ENCODE results near the gene CDK14.

The CDK14 gene

DNA sequence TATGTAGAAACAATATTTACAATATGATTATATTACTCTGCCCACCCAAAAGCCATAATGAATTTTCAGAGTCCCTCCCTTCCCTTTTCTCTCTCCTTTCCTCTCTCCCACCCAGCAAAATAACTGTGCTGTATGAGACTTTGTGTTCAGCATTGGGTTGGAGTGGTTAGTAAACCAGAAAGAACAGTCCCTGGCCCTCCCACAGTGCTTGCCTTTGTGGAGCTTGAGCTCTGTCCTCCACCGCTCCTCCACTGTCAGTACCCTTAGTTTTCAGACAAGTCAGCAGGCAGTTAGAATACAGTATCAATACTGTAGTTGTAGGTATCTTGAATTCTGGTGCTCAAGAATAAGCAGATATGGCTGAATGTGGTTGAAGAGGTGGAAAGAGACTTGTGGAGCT lies 92.7 kb downstream of the CDK14 start:
- DNase-seq: no peak

DNA sequence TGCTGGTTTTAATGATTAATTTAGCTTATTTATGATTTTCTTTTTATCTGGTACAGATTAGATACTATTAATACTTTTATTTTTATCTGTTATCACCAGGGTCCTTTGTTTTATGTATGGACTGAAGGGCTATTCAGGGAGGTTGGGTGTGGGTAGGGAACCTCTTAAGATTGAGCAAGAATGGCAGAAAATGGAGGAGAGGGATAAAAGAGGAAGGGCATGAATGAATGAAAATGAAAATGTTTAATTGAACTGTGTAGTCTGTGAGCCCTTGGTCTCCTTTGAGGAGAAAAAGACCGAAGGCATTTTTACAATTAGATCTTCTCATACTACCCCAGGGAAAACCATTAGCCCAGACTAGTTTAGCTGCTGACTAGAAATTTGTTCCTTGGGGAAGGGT lies 93.1 kb downstream of the CDK14 start:
- DNase-seq: peak in 3 of 4 experiments; percentile 5 to 33 (median 16)

DNA sequence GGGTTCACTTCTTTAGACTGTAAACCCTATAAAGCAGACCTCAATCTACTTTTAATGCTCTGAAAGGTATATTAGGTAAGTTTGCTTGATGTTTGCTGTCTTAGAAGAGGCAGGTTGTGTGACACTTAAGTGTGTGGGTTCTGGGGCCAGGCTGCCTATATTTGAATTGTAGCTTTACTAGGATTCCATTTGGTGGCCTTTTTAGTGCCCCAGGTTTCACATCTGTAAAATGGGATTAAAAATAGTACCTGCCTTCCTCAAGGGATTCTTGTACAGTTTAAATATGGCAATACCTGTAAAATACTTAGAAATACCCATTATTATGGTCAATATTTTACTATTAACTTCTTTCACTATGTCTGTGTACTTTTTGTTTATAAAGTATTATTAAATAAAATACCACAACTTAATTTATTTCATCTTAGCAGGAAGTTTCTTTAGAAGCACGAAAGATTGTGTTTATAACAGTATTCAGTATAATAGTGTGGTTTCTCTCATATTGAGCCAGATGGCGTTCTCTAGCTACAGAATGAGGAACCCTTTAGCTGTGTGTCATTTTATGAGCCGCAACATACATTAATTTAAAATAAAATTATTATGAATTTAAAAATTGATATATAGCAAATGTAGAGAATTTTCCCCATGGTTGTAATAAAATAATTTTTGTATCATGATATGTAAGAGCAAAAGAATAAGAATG lies 94.2 kb downstream of the CDK14 start:
- no peak for DNase-seq

DNA sequence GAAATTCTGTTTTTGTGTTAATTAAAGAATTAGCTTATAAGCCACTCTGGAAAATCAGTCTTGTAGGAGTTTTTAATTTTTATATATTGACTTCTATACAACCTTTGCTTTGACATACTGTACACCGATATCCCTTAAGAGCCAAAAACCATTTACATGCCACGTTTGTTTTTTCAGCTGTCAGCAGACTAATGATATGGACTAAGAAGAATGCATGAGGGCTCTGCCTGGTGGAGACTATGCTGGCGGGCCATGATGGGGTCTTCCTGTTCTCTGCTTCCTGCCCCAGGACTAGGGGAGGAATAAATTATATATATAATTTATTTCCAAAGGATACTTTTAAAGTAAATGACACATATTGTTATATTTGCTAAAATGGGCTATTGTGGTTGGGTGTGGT lies 96.3 kb downstream of the CDK14 start:
- DNase-seq: no peak

DNA sequence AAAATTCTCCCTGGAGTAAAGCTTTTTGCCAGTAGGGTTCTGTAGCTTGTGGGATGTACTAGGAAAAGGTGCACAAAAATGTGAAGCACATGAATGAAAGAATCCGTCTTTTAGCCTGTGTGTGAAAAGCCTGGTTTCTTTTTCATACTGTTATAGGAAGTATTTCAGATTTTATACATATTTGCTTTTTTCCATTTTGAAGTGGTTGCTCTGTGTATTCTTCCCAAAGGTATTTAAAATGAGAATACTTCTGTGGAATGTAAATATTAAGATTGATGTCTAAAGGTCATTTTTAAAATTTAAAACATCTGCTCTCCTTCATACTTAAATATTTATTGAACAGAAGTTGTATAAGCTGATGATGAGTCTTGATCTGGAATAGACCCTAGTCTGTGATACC lies 96.8 kb downstream of the CDK14 start:
- no peak for DNase-seq

DNA sequence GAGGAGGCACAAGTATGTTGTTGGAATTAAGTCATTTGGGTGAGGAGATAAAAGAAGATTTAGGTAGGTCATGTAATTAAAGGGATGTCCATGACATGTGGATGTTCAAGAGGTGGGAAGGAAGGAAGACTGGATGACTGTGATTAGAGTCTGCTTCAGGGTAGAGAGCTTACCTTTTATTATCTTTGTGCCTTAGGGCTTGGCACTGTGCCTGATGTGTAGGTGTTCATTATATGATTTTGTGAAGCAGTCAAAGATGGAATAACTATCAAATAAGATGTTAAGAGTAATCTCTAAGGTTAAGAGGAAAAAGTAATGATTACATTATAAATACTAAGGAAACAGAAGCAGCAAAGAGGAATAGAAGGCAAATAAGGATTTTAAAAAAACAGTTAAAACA lies 97.8 kb downstream of the CDK14 start:
- no peak for DNase-seq

DNA sequence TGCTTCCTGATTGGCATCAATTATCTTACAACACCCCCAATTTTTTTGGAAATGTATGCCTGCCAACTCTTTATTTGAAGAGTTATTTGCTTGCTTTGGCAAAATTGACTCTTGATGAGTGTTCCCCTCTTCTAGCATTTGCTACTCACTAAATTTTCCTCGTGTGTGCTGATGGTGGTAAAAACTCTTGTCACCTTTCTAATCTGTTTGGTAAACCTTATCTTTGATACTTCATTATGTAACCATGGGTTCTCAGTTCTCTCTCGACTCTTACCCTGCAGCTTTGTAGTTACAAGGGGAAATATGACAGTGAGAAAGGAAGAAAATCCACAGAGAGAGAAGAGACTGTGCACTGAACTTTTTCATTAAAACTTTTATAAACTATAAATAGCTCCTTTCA lies 102.5 kb downstream of the CDK14 start:
- DNase-seq: no peak

DNA sequence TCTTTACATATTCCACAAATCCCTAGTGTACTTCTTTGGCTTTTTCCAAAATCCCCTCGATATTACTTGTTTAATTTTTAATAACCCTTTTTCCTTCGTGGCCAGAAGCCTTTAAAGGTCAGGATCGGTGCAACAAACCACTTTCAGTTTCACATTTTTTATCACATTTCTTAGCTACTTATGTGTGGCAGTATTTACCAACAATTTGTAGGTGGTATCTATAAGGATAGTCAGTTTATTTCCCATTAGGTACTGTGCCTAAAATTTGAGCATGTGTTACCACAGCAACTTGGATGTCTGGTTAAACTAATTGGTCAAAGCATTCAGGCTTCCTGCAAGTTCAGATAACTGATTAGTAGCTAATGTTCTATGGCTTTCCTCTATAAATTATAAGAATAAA lies 104.9 kb downstream of the CDK14 start:
- peak in 1 of 4 experiments; percentile 7 for DNase-seq

DNA sequence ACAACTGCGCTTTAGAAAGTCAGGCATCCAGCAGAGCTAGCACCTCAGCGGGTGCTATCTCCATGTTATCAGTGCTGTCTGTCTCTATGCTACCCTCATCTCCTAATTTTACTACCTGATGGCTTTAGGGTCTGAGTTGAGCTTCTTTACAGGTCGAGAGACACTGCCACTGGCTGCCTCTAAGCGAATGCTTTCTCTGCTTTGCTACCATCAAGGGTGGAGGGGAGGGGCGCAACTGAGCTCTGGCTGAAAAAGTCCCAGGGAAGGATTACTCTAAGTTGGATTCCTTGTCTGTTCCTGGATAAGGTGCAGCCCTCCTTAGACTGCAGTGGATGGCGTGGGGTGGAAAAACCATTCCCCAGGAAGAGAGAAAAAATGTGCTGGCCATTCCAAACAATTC lies 105.7 kb downstream of the CDK14 start:
- DNase-seq: no peak

DNA sequence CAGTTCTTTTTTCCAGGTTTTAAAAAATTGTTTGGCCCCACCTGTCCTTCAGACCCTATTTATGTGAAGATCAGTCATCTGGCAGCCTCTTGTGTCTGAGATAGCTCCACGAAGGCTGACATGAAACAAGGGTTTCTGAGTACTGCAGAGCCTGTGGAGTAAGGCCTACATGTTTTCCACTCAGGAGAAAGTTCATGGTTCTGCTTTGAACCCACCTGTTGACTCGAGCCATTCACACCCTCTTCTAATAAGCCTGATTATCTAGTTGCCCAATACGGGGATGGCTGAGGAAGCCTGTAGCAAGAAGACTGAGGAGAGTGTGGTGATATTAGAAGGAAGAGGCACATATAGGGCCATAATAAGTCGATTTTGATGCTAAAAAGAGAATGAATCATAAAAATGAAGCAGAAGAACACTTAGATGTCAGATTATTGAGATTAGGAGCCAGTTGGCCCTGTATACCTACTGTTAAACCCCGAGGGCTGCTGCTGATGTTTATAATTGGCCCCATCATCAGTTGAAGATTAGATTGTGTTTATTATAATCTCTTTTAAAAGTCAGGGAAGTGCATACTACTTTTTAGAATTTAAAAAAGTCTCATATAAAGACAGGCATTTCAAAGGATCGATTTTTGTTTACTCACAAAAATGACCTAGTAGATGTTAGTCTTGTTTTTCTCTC lies 109.4 kb downstream of the CDK14 start:
- DNase-seq: no peak

DNA sequence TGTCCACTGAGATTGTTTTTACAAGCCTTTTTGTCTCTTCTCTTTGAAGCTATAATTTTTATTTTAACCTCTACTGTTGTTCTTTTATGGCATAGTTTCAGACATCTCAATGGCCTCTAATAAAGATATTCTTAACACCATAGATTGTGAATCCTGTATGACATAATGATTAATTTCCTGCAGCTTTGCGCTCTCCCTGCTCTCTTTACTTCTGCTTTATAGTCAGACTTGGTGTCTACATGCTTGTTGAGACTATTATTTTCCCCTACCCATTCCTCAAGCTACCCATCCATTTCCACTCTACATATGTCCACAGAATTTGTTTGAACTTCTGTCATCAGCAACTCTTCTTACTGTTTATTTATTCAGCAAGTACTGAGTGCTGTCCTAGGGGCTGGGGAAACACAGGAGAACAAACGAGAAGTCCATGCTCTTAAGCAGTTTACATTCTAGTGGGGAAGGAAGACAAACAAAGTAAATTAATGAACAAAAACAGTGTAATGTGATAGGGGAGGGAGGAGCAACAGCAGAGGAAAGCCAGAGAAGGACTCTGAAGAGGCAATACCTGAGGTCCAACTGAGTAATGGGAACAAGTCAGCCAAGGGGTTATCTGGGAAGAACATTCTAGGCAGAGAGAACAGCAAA lies 110.1 kb downstream of the CDK14 start:
- DNase-seq: peak in 2 of 4 experiments; percentile 25 to 26

DNA sequence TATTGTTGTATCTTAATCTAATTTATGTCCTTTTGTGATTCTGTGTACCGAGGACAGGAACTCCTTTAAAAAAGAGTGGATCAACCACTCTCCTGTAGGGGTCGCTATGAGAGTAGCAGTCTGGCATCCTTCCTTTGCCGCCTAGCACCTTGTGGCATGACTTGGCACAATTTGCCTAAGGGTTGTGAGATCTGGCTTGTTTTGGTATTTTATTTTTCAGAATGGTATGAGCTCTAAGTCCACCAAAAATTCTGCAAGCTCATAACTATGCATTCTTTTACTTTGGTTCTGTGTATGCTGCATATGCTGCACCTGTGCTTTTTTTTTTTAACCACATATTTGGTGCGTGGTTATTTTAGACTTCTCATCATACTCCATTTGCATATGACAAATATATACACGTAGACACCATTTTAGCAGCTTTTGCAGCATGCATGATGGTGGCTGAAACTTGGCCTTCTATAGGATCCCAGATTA lies 112.8 kb downstream of the CDK14 start:
- DNase-seq: peak in 3 of 4 experiments; percentile 12 to 25 (median 15)

DNA sequence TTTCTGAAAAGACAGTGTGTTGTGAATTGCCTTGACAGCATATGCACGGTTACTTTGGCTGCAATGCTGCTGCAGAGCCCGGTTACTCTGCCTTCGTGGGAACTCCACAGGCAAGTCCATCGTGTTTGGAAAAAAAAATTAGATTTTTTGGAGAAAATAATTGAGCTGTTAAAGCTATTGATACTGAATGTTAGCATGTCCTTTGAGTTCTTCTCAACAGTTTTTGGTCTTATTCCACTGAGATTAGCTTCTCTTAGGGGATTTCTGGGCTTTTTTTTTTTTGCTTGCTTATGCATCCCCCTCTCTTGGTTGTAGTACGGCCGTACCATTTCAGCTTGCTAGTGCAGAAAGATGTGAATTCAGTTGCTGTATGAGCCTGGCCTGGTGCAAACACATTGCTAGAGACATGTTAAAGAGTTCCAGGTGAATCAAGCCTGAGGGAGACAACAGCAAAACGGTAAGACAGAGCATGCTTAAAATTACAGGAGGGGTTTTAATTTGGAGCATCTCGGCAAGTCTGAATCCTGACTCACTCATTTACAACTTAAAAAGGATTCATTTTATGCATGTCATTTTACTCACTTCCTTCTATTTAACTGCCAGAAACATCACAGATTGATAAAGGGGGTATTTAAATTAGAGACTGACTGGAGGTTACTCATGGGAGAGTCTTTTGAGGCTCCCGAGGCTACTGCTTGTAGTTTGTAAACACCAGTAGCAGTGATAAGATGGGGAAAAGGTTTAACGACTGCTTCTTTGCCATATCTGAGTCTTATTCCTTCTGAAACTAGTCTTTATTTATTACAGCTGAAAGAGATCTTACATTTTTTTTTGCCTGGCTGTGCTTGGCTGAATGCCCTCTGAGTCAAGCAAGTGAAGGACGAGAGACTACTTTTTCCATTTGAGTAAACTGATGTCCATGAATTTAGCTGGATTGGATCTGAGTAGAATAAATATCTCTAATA lies 113.7 kb downstream of the CDK14 start:
- no peak for DNase-seq

DNA sequence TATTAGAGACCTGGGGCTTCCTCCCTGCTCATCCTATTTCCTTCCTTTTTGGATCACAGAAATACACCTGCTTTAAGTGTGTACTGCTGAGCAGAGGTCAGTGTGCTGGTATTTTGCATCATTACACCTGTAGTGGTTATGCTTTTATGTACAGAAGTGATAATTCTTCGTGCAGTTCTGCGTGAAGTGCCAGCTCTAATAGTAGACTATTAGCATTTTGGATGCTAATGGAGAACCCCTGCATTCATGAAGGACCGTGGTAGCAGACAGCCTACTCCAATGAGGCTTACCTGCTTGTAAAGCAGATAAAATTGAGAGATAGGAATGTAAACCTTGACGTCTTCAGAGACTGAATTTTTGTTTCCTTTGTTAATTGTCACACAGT lies 114.3 kb downstream of the CDK14 start:
- DNase-seq: no peak

DNA sequence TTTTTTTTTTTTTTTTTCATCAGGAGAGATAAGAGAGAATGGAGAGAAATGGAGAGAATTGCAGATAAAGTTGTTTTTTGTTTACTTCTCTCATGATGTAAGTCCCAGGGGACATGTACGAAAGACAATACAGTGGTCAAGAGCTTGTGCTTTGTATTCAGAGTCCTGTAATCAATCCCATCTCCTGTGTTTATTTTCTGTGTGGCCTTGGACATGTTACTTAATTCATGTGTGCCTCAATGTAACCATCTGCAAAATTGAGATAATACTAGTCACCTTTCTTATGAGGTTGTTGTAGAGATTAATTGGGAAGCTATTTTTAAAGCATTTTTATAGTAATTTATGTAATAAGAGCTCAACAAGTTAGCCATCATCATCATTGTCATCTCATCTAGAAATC lies 117.5 kb downstream of the CDK14 start:
- no peak for DNase-seq

DNA sequence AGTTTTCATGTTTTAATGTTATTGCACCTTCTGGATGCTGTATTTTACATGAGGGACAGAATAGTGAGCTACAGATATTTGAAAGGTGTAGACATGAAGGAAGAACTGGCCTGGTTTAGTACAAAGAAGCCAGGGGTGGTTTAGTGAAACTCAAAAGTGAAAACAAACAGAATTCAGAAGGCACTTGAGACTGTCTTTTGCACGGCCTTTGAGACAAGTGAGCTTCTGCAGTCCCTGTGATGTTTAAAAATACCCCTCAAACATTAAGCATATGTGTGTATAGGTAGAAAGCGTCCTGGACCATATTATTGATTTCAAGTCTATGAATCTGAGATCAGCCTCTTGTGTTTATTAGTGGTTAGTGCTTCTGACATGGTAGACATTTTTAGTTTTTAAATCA lies 118.9 kb downstream of the CDK14 start:
- no peak for DNase-seq

DNA sequence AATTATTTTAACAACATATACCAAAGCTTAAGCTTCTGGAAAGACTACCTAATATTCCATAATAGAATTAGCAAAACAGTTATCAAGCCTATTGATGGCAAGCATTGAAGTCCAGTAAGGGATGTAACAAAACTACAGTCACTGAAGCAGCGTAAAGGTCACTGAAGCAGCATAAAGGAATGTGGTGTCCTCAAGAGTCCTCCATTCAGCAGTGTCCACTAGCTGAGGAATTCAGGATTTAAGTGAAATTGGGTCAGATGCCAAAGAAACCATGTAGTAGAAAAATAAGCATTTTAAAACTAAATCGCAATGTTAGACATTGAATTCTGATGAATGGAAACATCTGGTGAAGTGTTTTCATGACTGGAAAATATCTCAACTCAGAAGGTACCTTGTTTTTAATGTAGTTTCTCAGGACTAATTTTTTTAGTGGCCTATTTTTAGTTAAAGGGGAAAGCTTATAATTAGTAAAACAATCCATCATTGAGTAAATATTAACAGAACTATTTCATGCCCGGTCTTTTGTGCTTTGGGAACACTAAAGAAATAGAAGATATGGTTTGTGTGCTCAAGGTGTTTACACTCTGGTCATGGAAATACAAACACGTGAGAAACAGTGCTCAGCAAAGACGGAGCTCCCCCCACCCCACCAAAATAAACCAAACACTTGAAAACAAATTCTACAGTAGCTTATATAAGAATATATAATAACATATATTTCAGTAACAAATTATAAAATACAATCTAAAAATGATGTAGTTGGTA lies 121.4 kb downstream of the CDK14 start:
- DNase-seq: no peak

DNA sequence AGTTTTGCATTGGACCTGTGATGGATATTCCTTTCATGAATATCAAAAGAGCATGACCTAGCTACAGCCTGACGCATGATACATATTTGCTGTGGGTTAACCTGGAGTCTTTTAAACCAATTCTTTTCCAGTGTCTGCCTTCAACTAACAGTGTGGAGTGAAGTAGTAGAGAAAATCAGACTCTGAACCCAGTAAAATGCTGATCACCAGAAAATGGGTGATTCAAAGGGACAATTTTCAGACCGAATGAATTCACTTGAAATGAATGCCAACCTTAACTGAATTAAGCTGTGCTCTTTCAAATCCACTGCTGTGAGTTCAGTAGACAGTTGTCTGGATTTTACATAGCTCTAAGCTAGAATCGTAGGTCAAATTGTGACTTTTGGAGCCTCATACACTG lies 123.0 kb downstream of the CDK14 start:
- no peak for DNase-seq

DNA sequence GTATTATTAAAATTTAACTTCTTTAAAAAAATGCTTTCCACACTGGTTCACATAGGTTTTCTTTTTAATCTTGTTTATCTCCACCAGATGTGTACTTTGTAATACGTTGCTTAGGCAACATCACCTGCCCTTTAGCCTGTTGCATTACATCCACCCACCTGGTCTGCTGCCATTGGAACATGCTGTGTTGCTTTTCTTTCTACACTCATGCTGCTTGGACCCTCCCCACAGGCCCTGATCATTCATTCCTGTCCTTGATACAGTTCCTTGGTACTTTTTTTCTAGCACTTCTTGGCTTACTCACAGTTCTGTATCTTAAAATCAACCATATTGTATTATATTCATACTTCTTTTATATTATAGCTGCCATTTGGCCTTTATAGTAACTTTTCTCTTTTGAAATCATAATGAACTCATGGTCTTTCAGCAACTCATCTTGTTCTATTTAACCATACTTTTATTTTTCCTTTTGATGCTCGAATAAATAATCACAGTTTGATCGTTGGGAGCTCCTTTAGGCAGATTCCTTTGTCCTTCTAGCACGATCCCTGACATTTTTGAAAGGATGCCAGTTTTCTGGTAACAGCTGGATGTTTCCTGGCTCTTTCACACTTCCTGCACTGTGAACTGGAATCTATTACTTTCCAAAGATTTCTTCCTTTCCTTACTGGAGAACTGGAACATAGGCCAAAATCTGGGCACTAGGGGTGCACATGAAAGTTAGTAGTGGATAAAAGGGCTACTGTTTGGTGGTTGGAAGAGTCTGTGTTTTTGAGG lies 125.1 kb downstream of the CDK14 start:
- DNase-seq: no peak

DNA sequence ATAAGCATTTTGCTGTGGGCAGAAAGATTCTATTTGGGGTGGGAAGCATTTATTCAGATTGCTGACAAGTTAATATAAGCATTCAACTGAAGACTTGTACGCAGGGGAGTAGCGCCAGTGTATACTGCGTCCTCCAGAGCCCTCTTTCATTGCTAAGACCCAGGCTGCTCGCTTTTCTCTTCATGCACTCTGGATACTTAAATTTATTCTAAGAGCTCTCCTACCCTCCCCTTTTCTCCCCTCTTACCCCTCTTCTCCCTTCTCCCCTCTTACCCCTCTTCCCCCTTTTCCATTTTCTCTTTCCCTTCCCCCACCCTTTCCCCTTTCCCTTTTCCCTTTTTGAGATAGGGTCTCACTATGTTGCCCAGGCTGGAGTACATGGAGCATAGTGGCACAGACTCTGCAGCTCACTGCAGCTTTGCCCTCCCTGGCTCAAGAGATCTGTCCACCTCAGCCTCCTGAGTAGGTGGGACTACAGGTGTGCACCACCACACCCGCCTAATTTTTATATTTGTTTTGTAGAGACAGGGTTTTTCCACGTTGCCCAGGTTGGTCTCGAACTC lies 125.8 kb downstream of the CDK14 start:
- no peak for DNase-seq

DNA sequence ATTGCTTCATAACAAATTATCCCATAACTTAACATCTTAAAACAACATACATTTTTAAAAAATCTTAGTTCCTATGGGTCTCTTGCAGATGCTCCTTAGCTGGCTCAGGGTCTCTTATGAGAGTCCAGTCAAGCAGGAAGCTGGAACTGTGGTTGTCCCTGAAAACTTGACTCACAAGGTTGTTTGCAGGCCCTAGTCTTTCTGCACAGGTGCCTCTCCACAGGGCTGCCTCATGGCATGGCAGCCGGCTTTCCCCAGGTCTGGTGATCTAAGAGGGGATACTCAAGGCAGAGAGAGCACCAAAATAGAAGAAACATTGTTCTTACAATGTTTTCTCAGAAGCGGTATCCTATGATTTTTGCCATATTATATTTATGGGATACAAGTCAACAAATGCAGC lies 127.1 kb downstream of the CDK14 start:
- no peak for DNase-seq
